Measurements from ENCODE around the gene KRT74. TPM values are rescaled to one million over a fixed set of nuclear protein-coding genes. Genes with fewer than 3 reads are reported as not detected.

The KRT74 gene
- total and polyA plus RNA-seq, 2 of the 13 experiments (the other 11 are each of a cell fraction or from before 2014, with no cell fraction given) = not detected

DNA sequence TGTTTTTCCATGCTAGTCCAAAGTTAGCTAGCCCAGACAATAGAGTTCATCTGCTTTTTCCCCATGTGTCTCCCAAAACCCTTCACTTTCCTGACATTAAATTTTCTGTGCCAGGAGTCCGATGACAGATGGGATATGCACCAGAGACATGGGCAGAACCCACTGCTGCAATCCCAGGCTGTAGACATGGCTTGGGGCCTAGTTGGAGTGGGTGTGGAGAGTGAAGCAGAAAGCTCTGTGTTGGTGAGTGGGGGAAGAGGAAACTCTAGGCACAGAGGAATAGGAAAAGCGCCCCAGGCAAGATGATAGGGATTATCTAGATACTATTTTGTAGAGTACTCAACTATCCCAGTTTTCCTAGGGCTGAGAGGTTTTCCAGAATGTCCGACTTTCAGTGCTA, 4.8 kb upstream of the KRT74 start:
- H3K4me1 ChIP-seq (ENCODE audit: insufficient read depth, low read length) = no peaks in the 10 kb centered on the region
- H3K27ac ChIP-seq (ENCODE audit: extremely low read length, insufficient read depth, low read length) = no peak overlapping the region
- TF ChIP-seq, protein P1, sequence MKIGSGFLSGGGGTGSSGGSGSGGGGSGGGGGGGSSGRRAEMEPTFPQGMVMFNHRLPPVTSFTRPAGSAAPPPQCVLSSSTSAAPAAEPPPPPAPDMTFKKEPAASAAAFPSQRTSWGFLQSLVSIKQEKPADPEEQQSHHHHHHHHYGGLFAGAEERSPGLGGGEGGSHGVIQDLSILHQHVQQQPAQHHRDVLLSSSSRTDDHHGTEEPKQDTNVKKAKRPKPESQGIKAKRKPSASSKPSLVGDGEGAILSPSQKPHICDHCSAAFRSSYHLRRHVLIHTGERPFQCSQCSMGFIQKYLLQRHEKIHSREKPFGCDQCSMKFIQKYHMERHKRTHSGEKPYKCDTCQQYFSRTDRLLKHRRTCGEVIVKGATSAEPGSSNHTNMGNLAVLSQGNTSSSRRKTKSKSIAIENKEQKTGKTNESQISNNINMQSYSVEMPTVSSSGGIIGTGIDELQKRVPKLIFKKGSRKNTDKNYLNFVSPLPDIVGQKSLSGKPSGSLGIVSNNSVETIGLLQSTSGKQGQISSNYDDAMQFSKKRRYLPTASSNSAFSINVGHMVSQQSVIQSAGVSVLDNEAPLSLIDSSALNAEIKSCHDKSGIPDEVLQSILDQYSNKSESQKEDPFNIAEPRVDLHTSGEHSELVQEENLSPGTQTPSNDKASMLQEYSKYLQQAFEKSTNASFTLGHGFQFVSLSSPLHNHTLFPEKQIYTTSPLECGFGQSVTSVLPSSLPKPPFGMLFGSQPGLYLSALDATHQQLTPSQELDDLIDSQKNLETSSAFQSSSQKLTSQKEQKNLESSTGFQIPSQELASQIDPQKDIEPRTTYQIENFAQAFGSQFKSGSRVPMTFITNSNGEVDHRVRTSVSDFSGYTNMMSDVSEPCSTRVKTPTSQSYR (CRISPR knock-in tag; IDR thresholded peaks at IDR 0.05; ENCODE audit: borderline replicate concordance) = no peak
- no peak for TF ChIP-seq YEATS2 (CRISPR knock-in tag; IDR thresholded peaks at IDR 0.05; ENCODE audit: borderline replicate concordance)
- FAIRE-seq (no peak), ATAC-seq (no peak), DNase-seq (ENCODE audit: low spot score) (no peak)
- peaks cover 2 to 59% of the 10 kb centered on the region in 2 experiments; a peak in 2 of 5 replicates for H3K27me3 ChIP-seq (ENCODE audit: control insufficient read depth in 1 of 2, insufficient read depth in 2 of 2, low read length in 2 of 2)
- no peak overlapping the region for H3K4me2 ChIP-seq (ENCODE audit: low read depth, low read length)
- in situ Hi-C loops (cut with HindIII; ENCODE audit: extremely low pct_ligation_motif_present, low pct_unique_long_range_greater_than_20kb) = no loop called here
- CTCF ChIA-PET (ENCODE audit: low intra/inter-chr PET ratio, low total read pairs) = no interaction called here
- no peak overlapping the region for H3K9ac ChIP-seq (ENCODE audit: insufficient read depth, low read depth, low read length)
- no peak overlapping the region for H3K4me3 ChIP-seq (replicated peaks in 1 of 3; ENCODE audit: insufficient read depth in 1 of 3, low read depth in 2 of 3, low read length in 3 of 3)
- intact Hi-C loops (cut with micrococcal nuclease; ENCODE audit: unreplicated experiment) = no loop called here
- H2AFZ ChIP-seq (ENCODE audit: low read length) = no peak overlapping the region
- BruUV-seq (replicated peaks) = no TSS peak
- no peaks in the 10 kb centered on the region for H4K20me1 ChIP-seq (ENCODE audit: insufficient read depth, low read length)
- H3K9me3 ChIP-seq (ENCODE audit: low read length) = no peaks in the 10 kb centered on the region
- no peaks in the 10 kb centered on the region for H3K36me3 ChIP-seq (replicated peaks in 1 of 2; ENCODE audit: control insufficient read depth in 1 of 2, insufficient read depth in 2 of 2, low read length in 2 of 2)
- H3K79me2 ChIP-seq (ENCODE audit: insufficient read depth, low read length) = no peaks in the 10 kb centered on the region
- 0% methylated on average over 3 of the region's 3 CpGs for WGBS (ENCODE audit: low lambda C conversion rate)
- POLR2A ChIA-PET = no interaction called here

DNA sequence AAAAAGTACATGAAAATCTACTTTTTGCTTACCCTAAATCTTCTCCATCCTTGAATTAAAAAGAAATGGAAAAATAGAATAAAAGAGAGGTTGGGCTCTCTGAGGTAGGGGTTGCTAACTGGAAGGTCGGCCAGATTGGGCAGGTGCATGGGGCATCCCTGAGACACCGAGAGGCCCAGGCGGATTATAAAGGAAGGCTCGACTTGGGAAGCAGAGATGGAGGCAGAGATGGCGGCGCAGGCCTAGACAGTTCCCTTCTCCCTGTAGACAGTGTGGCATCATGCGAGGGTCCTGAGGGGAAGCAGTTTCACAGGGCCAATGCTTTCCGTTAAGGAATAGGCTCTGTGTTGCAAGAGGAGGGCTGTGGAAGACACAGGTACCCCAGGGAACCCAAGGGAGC, 3.7 kb upstream of the KRT74 start:
- CTCF ChIA-PET (ENCODE audit: low intra/inter-chr PET ratio, low total read pairs) = no interaction called here
- 17% methylated on average over 8 of the region's 8 CpGs for WGBS (ENCODE audit: low lambda C conversion rate)
- Histone ChIP-seq H3K4me1 (ENCODE audit: insufficient read depth, low read length) (no peaks in the 10 kb centered on the region), H3K9me3 (ENCODE audit: low read length) (no peaks in the 10 kb centered on the region), H4K20me1 (ENCODE audit: insufficient read depth, low read length) (no peaks in the 10 kb centered on the region), H3K27ac (ENCODE audit: extremely low read length, insufficient read depth, low read length) (no peak overlapping the region), H3K36me3 (replicated peaks in 1 of 2; ENCODE audit: control insufficient read depth in 1 of 2, insufficient read depth in 2 of 2, low read length in 2 of 2) (no peaks in the 10 kb centered on the region), H3K4me3 (replicated peaks in 1 of 3; ENCODE audit: insufficient read depth in 1 of 3, low read depth in 2 of 3, low read length in 3 of 3) (no peak overlapping the region), H3K4me2 (ENCODE audit: low read depth, low read length) (no peak overlapping the region), H3K79me2 (ENCODE audit: insufficient read depth, low read length) (no peaks in the 10 kb centered on the region), H2AFZ (ENCODE audit: low read length) (no peak overlapping the region), H3K27me3 (ENCODE audit: control insufficient read depth in 1 of 2, insufficient read depth in 2 of 2, low read length in 2 of 2) (peaks cover 2 to 68% of the 10 kb centered on the region in 2 experiments; a peak in 2 of 5 replicates), H3K9ac (ENCODE audit: insufficient read depth, low read depth, low read length) (no peak overlapping the region)
- no peak for ATAC-seq
- BruUV-seq (replicated peaks) = no TSS peak
- FAIRE-seq = no peak
- TF ChIP-seq, protein P2, sequence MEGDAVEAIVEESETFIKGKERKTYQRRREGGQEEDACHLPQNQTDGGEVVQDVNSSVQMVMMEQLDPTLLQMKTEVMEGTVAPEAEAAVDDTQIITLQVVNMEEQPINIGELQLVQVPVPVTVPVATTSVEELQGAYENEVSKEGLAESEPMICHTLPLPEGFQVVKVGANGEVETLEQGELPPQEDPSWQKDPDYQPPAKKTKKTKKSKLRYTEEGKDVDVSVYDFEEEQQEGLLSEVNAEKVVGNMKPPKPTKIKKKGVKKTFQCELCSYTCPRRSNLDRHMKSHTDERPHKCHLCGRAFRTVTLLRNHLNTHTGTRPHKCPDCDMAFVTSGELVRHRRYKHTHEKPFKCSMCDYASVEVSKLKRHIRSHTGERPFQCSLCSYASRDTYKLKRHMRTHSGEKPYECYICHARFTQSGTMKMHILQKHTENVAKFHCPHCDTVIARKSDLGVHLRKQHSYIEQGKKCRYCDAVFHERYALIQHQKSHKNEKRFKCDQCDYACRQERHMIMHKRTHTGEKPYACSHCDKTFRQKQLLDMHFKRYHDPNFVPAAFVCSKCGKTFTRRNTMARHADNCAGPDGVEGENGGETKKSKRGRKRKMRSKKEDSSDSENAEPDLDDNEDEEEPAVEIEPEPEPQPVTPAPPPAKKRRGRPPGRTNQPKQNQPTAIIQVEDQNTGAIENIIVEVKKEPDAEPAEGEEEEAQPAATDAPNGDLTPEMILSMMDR (CRISPR knock-in tag; IDR thresholded peaks at IDR 0.05) = no peak
- TF ChIP-seq TRIM24 (CRISPR knock-in tag; IDR thresholded peaks at IDR 0.05) = no peak
- POLR2A ChIA-PET = no interaction called here
- DNase-seq (ENCODE audit: low spot score) = no peak
- in situ Hi-C loops (cut with HindIII; ENCODE audit: extremely low pct_ligation_motif_present, low pct_unique_long_range_greater_than_20kb) (no loop called here), intact Hi-C loops (cut with micrococcal nuclease; ENCODE audit: unreplicated experiment) (no loop called here)

Measured in HepG2 (cell line).